Bronchial epithelial cell (primary cell): Measurements from ENCODE around the gene YPEL2. TPM values are rescaled to one million over a fixed set of nuclear protein-coding genes. Genes with fewer than 3 reads are reported as not detected.
A peak's percentile ranks its signal among the peaks of the same experiment; 100 is the strongest.

Source experiments
- DNase-seq: peaks from one replicate; pipeline ENCODE4 v3.0.0-alpha.2; 2010; ENCODE audit warnings: low read depth
- FAIRE-seq: peaks from 2 replicates; lab custom pipeline; 2011; peaks lifted over from hg19 to GRCh38; lab: Jason Lieb, UNC
- H3K27me3 ChIP-seq: 2 replicates; pipeline ENCODE4 v1.5.1; 2011; ENCODE audit warnings: low read length; ENCODE audit not compliant: control insufficient read depth, insufficient read depth
- H3K36me3 ChIP-seq: 2 replicates; pipeline ENCODE4 v1.5.1; 2011; ENCODE audit warnings: low read length; ENCODE audit not compliant: control insufficient read depth, insufficient read depth
- H3K4me3 ChIP-seq: 2 replicates; pipeline ENCODE4 v1.5.1; 2011; ENCODE audit warnings: mild to moderate bottlenecking, low read depth, low read length, control low read depth
- total RNA-seq: library from RNA; depleted of rRNA; stranded (reverse); fragments of >200 nt; gene quantifications from 2 replicates; pipeline ENCODE4 v1.2.1, GENCODE V29; 2014
- TF ChIP-seq, protein P1 (sequence below): IDR thresholded peaks from 2 replicates; pipeline ENCODE4 v1.5.1; 2011; ENCODE audit warnings: mild to moderate bottlenecking, moderate library complexity, low read length, control low read depth, inconsistent platforms; ENCODE audit not compliant: insufficient read depth, severe bottlenecking

The YPEL2 gene
- total RNA-seq, 1 donor from 2014 or later, result 2.1 TPM

DNA sequence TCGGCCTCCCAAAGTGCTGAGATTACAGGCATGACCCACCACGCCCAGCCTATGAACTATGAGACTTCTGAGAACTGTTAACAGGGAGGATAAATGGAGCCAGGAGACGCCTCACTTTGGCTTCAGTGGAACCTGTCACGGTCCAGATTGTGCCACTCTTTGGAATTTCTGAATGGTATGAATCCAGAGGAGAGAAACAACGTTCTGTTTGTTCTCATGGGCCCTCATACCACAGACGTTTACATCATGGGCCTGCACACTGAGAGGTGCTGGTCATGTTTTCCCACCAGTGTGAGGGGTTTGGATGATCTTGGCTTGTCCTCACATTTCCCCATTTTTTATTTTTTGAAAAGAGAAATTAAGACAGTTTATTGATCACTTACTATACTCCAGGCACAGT is 90.3 kb downstream of the YPEL2 start:
- FAIRE-seq (no peak), DNase-seq (no peak)
- Histone ChIP-seq H3K27me3 (no peaks in the 10 kb centered on the region), H3K36me3 (no peaks in the 10 kb centered on the region), H3K4me3 (no peak overlapping the region)
- TF ChIP-seq, protein P1, sequence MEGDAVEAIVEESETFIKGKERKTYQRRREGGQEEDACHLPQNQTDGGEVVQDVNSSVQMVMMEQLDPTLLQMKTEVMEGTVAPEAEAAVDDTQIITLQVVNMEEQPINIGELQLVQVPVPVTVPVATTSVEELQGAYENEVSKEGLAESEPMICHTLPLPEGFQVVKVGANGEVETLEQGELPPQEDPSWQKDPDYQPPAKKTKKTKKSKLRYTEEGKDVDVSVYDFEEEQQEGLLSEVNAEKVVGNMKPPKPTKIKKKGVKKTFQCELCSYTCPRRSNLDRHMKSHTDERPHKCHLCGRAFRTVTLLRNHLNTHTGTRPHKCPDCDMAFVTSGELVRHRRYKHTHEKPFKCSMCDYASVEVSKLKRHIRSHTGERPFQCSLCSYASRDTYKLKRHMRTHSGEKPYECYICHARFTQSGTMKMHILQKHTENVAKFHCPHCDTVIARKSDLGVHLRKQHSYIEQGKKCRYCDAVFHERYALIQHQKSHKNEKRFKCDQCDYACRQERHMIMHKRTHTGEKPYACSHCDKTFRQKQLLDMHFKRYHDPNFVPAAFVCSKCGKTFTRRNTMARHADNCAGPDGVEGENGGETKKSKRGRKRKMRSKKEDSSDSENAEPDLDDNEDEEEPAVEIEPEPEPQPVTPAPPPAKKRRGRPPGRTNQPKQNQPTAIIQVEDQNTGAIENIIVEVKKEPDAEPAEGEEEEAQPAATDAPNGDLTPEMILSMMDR, result no peak

DNA sequence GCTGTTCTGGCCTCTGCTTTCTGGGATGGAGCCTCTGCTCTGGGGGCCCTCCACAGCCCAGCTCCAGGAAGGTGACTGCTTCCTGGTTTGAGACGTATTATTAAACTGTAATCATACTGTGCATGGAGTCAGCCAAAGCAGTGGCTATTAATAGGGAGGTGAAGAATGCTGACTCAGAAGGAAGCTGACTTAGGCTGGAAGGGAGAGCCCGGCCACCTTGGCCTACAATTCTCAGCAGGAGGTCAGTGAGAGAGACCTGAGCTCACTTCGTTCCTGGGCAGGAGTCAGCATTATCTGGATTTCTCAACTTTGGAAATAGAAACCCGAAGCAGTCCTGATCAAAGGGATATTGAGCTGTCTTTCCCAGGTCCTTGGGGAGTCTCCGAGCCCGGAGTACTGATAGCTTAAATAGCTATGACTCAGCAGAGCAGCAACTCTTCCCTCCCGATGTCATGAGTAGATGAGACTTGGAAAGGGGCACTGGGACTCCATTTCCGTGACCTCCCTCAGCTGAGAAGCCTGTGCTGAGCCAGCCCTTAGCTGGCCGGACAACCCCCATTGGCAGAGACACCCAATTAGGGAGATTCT is 91.8 kb downstream of the YPEL2 start:
- DNase-seq (peak; percentile 48), FAIRE-seq (no peak)
- TF ChIP-seq, protein P1, result no peak
- no peaks in the 10 kb centered on the region for H3K27me3 ChIP-seq
- H3K36me3 ChIP-seq, result no peaks in the 10 kb centered on the region
- no peak overlapping the region for H3K4me3 ChIP-seq

DNA sequence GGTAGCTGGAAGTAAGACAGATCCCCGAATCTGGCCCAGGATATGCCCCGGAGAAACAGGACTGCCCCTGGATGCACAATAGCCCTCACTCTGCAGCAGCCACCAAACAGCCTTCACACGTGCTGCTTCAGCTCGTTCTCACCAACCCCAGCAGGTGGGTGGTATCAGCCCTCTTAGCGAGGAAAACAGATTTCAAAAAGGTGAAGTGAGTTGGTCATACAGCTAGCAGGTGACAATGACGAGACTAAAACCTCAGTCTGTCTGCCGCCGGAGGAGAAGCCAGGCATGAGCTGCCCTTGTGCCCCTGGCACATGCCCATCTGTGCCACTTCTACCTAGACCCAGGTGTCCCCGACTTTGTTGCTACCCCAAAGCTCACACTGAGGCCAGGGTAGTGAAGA is 92.4 kb downstream of the YPEL2 start:
- H3K36me3 ChIP-seq, result no peaks in the 10 kb centered on the region
- TF ChIP-seq, protein P1, result no peak
- no peak overlapping the region for H3K4me3 ChIP-seq
- DNase-seq (no peak), FAIRE-seq (no peak)
- no peaks in the 10 kb centered on the region for H3K27me3 ChIP-seq

DNA sequence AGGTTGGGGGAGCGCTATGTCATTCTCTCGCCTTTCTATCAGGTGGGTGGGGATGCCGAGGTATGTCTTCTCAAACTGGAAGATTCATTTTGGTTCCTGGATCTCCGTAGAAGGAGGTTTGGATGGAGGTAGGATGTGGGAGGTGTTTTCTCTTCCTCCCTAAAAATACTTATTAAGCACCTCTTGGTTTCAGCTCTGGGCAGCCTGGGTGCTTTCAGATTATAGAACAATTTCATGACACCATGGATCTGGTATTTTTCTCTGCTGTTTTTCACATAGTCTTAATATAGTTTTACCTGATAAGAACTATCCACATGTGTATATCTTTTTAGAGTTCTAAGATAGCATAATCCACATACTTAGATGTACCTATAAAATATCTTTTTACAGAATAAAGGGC is 92.9 kb downstream of the YPEL2 start:
- TF ChIP-seq, protein P1, result no peak
- H3K27me3 ChIP-seq, result no peaks in the 10 kb centered on the region
- no peak overlapping the region for H3K4me3 ChIP-seq
- no peak for FAIRE-seq
- H3K36me3 ChIP-seq, result no peaks in the 10 kb centered on the region
- no peak for DNase-seq

DNA sequence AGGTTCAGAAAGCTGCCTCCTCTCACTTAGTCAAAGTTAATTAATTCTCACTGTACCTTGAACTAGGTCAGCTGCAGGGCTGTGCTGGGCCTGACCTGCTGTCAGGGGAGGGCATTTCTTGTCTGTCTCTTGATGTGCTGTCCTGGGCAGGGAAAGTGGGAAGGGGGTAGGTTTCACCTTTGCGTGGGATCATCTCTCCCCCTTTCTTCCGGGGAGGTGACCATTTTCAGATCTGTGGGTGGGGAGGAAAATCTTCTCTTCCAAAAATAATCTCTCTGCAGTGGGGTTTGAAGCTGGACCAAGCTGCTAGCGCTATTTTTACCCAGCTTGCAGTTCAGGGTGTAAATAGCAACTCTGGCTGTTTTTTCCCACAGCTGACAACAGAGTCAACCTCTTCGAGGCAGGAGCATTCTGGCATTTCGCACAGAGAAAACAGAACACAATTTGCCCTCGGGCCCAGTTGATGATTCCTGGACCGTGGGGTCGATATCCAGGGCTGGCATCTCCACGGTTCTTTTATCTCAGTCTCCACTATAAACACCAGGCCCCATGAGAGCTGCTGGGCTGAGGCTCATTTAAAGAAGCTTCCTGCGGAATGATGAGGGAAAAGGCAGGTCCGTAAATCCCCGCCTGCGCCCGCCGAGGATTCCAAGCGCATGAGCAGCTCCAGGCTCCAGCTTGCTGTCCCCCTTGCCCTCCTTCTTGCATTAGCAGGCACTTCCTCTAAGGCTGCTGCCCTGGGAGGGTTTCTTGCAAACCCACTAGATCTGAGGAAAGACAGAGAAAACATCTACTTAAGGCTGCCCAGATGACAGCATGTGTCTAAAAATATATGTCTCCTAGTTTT is 93.9 kb downstream of the YPEL2 start:
- DNase-seq (no peak), FAIRE-seq (no peak)
- Histone ChIP-seq H3K27me3 (no peaks in the 10 kb centered on the region), H3K36me3 (no peaks in the 10 kb centered on the region), H3K4me3 (no peak overlapping the region)
- TF ChIP-seq, protein P1, result no peak

DNA sequence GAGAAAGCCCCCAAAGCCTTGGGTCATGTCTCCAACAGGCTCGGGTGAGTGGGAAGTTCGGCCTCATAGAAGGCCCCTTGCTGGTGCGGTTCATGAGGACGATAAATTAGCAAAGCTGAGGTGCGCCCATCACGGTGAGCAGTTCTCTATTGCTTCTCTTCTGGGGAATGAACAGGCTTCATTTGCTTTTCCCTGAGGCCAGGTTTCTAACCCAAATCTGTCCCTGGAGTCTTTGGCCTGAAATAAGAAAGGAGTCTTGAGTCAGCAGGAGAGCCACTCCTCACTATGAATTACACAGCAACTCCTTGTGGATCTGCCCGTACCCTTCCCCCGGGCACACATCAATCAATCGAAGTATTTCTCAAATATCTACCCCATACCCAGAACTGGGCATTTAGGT is 94.6 kb downstream of the YPEL2 start:
- TF ChIP-seq, protein P1, result no peak
- no peak overlapping the region for H3K4me3 ChIP-seq
- no peaks in the 10 kb centered on the region for H3K27me3 ChIP-seq
- H3K36me3 ChIP-seq, result no peaks in the 10 kb centered on the region
- DNase-seq, result no peak
- no peak for FAIRE-seq
